Measurements from ENCODE around the gene EMP1.

Gene EMP1

GRCh38 chr12:13149411-13149810 is 47.1 kb upstream of the EMP1 start:
- ATAC-seq, result no peak
- TF ChIP-seq ISL1 (CRISPR knock-in tag; IDR thresholded peaks at IDR 0.05) (no peak), BACH2 (CRISPR knock-in tag; IDR thresholded peaks at IDR 0.05; ENCODE audit: borderline replicate concordance) (no peak), PATZ1 (CRISPR knock-in tag; IDR thresholded peaks at IDR 0.05; ENCODE audit: borderline replicate concordance) (no peak), ESRRG (CRISPR knock-in tag; IDR thresholded peaks at IDR 0.05) (no peak), ARNTL (CRISPR knock-in tag; IDR thresholded peaks at IDR 0.05; ENCODE audit: borderline replicate concordance, low read depth) (no peak), CSRNP3 (CRISPR knock-in tag; IDR thresholded peaks at IDR 0.05) (no peak), SNAI2 (CRISPR knock-in tag; IDR thresholded peaks at IDR 0.05) (no peak), POU6F1 (CRISPR knock-in tag; IDR thresholded peaks at IDR 0.05; ENCODE audit: borderline replicate concordance, low read depth) (no peak), ZC3H10 (CRISPR knock-in tag; IDR thresholded peaks at IDR 0.05) (no peak), ZNF8 (CRISPR knock-in tag; IDR thresholded peaks at IDR 0.05) (no peak), ZNF565 (CRISPR knock-in tag; conservative IDR thresholded peaks at IDR 0.05; ENCODE audit: low read depth) (no peak), PPARA (CRISPR knock-in tag; IDR thresholded peaks at IDR 0.05; ENCODE audit: borderline replicate concordance) (no peak), ZNF70 (CRISPR knock-in tag; IDR thresholded peaks at IDR 0.05) (no peak), ZFP30 (CRISPR knock-in tag; IDR thresholded peaks at IDR 0.05) (no peak)
- TF ChIP-seq, protein P1, sequence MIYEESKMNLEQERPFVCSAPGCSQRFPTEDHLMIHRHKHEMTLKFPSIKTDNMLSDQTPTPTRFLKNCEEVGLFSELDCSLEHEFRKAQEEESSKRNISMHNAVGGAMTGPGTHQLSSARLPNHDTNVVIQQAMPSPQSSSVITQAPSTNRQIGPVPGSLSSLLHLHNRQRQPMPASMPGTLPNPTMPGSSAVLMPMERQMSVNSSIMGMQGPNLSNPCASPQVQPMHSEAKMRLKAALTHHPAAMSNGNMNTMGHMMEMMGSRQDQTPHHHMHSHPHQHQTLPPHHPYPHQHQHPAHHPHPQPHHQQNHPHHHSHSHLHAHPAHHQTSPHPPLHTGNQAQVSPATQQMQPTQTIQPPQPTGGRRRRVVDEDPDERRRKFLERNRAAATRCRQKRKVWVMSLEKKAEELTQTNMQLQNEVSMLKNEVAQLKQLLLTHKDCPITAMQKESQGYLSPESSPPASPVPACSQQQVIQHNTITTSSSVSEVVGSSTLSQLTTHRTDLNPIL (CRISPR knock-in tag; IDR thresholded peaks at IDR 0.05; ENCODE audit: low read depth), result no peak

- ATAC-seq, result no peak
- TF ChIP-seq ARNTL (CRISPR knock-in tag; IDR thresholded peaks at IDR 0.05; ENCODE audit: borderline replicate concordance, low read depth), result no peak
- TF ChIP-seq ESRRG (CRISPR knock-in tag; IDR thresholded peaks at IDR 0.05), result no peak
- no peak for TF ChIP-seq ZNF565 (CRISPR knock-in tag; conservative IDR thresholded peaks at IDR 0.05; ENCODE audit: low read depth)
- no peak for TF ChIP-seq ZC3H10 (CRISPR knock-in tag; IDR thresholded peaks at IDR 0.05)
- TF ChIP-seq ZNF70 (CRISPR knock-in tag; IDR thresholded peaks at IDR 0.05), result no peak
- no peak for TF ChIP-seq ZFP30 (CRISPR knock-in tag; IDR thresholded peaks at IDR 0.05)
- no peak for TF ChIP-seq ZNF8 (CRISPR knock-in tag; IDR thresholded peaks at IDR 0.05)
- no peak for TF ChIP-seq OSR1 (CRISPR knock-in tag; IDR thresholded peaks at IDR 0.05)
- no peak for TF ChIP-seq PPARA (CRISPR knock-in tag; IDR thresholded peaks at IDR 0.05; ENCODE audit: borderline replicate concordance)
Measured at GRCh38 chr12:13152281-13152680, 44.2 kb upstream of the EMP1 start.

DNA sequence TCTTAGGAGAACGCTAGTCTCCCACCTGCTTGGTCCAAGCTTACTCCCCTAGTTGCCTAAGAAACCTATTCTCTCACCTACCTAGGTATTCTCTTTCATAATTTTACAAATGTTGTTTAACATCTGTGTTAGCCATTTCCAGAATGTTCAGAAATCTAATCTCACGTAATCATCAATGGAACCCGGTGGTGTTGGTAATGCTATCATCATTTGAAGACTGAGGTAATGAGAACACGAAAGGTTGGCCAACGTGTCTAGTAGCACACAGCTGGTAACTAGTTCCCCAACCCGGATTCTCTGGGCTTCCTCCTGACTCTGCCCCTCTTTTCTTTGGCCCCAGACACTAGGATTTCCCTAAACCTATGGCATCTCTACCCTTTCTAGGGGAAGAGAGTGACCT is 43.8 kb upstream of the EMP1 start:
- ATAC-seq, result no peak
- TF ChIP-seq, protein P1 (CRISPR knock-in tag; IDR thresholded peaks at IDR 0.05; ENCODE audit: low read depth), result no peak
- TF ChIP-seq ZNF565 (CRISPR knock-in tag; conservative IDR thresholded peaks at IDR 0.05; ENCODE audit: low read depth) (no peak), ZFP30 (CRISPR knock-in tag; IDR thresholded peaks at IDR 0.05) (no peak), ZNF70 (CRISPR knock-in tag; IDR thresholded peaks at IDR 0.05) (no peak), OSR1 (CRISPR knock-in tag; IDR thresholded peaks at IDR 0.05) (no peak), SNAI2 (CRISPR knock-in tag; IDR thresholded peaks at IDR 0.05) (no peak), BACH2 (CRISPR knock-in tag; IDR thresholded peaks at IDR 0.05; ENCODE audit: borderline replicate concordance) (no peak), PATZ1 (CRISPR knock-in tag; IDR thresholded peaks at IDR 0.05; ENCODE audit: borderline replicate concordance) (no peak), RARB (CRISPR knock-in tag; IDR thresholded peaks at IDR 0.05) (no peak), ZNF8 (CRISPR knock-in tag; IDR thresholded peaks at IDR 0.05) (no peak), PPARA (CRISPR knock-in tag; IDR thresholded peaks at IDR 0.05; ENCODE audit: borderline replicate concordance) (no peak), CSDC2 (CRISPR knock-in tag; IDR thresholded peaks at IDR 0.05) (no peak), POU6F1 (CRISPR knock-in tag; IDR thresholded peaks at IDR 0.05; ENCODE audit: borderline replicate concordance, low read depth) (no peak), TOX (CRISPR knock-in tag; IDR thresholded peaks at IDR 0.05; ENCODE audit: borderline replicate concordance) (no peak), ZFP3 (CRISPR knock-in tag; IDR thresholded peaks at IDR 0.05) (no peak)
- TF ChIP-seq, protein P2, sequence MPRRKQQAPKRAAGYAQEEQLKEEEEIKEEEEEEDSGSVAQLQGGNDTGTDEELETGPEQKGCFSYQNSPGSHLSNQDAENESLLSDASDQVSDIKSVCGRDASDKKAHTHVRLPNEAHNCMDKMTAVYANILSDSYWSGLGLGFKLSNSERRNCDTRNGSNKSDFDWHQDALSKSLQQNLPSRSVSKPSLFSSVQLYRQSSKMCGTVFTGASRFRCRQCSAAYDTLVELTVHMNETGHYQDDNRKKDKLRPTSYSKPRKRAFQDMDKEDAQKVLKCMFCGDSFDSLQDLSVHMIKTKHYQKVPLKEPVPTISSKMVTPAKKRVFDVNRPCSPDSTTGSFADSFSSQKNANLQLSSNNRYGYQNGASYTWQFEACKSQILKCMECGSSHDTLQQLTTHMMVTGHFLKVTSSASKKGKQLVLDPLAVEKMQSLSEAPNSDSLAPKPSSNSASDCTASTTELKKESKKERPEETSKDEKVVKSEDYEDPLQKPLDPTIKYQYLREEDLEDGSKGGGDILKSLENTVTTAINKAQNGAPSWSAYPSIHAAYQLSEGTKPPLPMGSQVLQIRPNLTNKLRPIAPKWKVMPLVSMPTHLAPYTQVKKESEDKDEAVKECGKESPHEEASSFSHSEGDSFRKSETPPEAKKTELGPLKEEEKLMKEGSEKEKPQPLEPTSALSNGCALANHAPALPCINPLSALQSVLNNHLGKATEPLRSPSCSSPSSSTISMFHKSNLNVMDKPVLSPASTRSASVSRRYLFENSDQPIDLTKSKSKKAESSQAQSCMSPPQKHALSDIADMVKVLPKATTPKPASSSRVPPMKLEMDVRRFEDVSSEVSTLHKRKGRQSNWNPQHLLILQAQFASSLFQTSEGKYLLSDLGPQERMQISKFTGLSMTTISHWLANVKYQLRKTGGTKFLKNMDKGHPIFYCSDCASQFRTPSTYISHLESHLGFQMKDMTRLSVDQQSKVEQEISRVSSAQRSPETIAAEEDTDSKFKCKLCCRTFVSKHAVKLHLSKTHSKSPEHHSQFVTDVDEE (CRISPR knock-in tag; IDR thresholded peaks at IDR 0.05), result no peak

Data from SK-N-SH treated with all-trans-retinoic acid at 6 μM for 48 hours (cell line).